Medulla oblongata (tissue), 1 donor: ENCODE measurements around the gene LCOR.
A peak's percentile ranks its signal among the peaks of the same experiment; 100 is the strongest.

Experiments used
- DNase-seq: peaks from one replicate; pipeline ENCODE4 v3.0.0-alpha.2; 2015; ENCODE audit errors: extremely low spot score

Gene LCOR

GRCh38 chr10:96890172-96890513 lies 58.0 kb downstream of the LCOR start:
- DNase-seq: no peak

- DNase-seq: no peak
Observed at GRCh38 chr10:96890580-96890979, 58.5 kb downstream of the LCOR start.

- no peak for DNase-seq
Observed at GRCh38 chr10:96891840-96892239, 59.7 kb downstream of the LCOR start.

- DNase-seq: no peak
Observed at GRCh38 chr10:96895662-96896424, 63.7 kb downstream of the LCOR start.

GRCh38 chr10:96896884-96897589 lies 64.9 kb downstream of the LCOR start:
- no peak for DNase-seq

GRCh38 chr10:96902117-96902516 lies 70.0 kb downstream of the LCOR start:
- DNase-seq: no peak

GRCh38 chr10:96902731-96903358 lies 70.7 kb downstream of the LCOR start:
- no peak for DNase-seq

GRCh38 chr10:96904648-96905047 lies 72.5 kb downstream of the LCOR start:
- DNase-seq: no peak

GRCh38 chr10:96906864-96907263 lies 74.8 kb downstream of the LCOR start:
- DNase-seq: no peak

GRCh38 chr10:96910488-96911395 lies 78.6 kb downstream of the LCOR start:
- peak; percentile 57 for DNase-seq

- DNase-seq: no peak
Observed at GRCh38 chr10:96912405-96912804, 80.3 kb downstream of the LCOR start.

GRCh38 chr10:96913906-96914305 lies 81.8 kb downstream of the LCOR start:
- DNase-seq: no peak

GRCh38 chr10:96917628-96918027 lies 85.5 kb downstream of the LCOR start:
- DNase-seq: no peak

- no peak for DNase-seq
Observed at GRCh38 chr10:96918214-96919002, 86.3 kb downstream of the LCOR start.

GRCh38 chr10:96919785-96920430 lies 87.8 kb downstream of the LCOR start:
- no peak for DNase-seq

GRCh38 chr10:96921655-96922054 lies 89.6 kb downstream of the LCOR start:
- DNase-seq: no peak

- no peak for DNase-seq
Observed at GRCh38 chr10:96922978-96923948, 91.2 kb downstream of the LCOR start.

- no peak for DNase-seq
Observed at GRCh38 chr10:96924861-96925260, 92.8 kb downstream of the LCOR start.

GRCh38 chr10:96930469-96930868 lies 98.4 kb downstream of the LCOR start:
- no peak for DNase-seq
